ENCODE results near the gene DNAJC27.

The DNAJC27 gene

GRCh38 chr2:24943427-24944053 lies 28.2 kb downstream of the DNAJC27 start:
- H3K4me3 ChIP-seq (ENCODE audit: low read depth, low read length): no peak overlapping the region
- TF ChIP-seq CTCF (IDR thresholded peaks at IDR 0.05; ENCODE audit: borderline replicate concordance, insufficient read depth, low read depth, low read length): no peak

GRCh38 chr2:24939353-24939752 lies 32.4 kb downstream of the DNAJC27 start:
- no peak overlapping the region for H3K4me3 ChIP-seq (ENCODE audit: low read depth, low read length)
- TF ChIP-seq CTCF (IDR thresholded peaks at IDR 0.05; ENCODE audit: borderline replicate concordance, insufficient read depth, low read depth, low read length): no peak

- no peak for TF ChIP-seq CTCF (IDR thresholded peaks at IDR 0.05; ENCODE audit: borderline replicate concordance, insufficient read depth, low read depth, low read length)
- no peak overlapping the region for H3K4me3 ChIP-seq (ENCODE audit: low read depth, low read length)
Measured at GRCh38 chr2:24937236-24937635, 34.5 kb downstream of the DNAJC27 start.

- TF ChIP-seq CTCF (IDR thresholded peaks at IDR 0.05; ENCODE audit: borderline replicate concordance, insufficient read depth, low read depth, low read length): no peak
Measured at GRCh38 chr2:24935145-24935544, 36.6 kb downstream of the DNAJC27 start.

GRCh38 chr2:24932715-24933114 lies 39.0 kb downstream of the DNAJC27 start:
- H3K4me3 ChIP-seq (ENCODE audit: low read depth, low read length): no peak overlapping the region
- no peak for TF ChIP-seq CTCF (IDR thresholded peaks at IDR 0.05; ENCODE audit: borderline replicate concordance, insufficient read depth, low read depth, low read length)

More at GRCh38 chr2:24935145-24935544, 36.6 kb downstream of the DNAJC27 start:
- no peak overlapping the region for H3K4me3 ChIP-seq (ENCODE audit: low read depth, low read length)

GRCh38 chr2:24930768-24931167 lies 41.0 kb downstream of the DNAJC27 start:
- H3K4me3 ChIP-seq (ENCODE audit: low read depth, low read length): no peak overlapping the region
- no peak for TF ChIP-seq CTCF (IDR thresholded peaks at IDR 0.05; ENCODE audit: borderline replicate concordance, insufficient read depth, low read depth, low read length)

GRCh38 chr2:24929230-24929629 lies 42.5 kb downstream of the DNAJC27 start:
- H3K4me3 ChIP-seq (ENCODE audit: low read depth, low read length): no peak overlapping the region
- no peak for TF ChIP-seq CTCF (IDR thresholded peaks at IDR 0.05; ENCODE audit: borderline replicate concordance, insufficient read depth, low read depth, low read length)
